WERI-Rb-1 (cell line): ENCODE measurements around the gene SRL.
"Not testable (repeated sequence)": the region's sequence is repeated elsewhere in the genome, so short reads cannot be mapped to it uniquely, and the experiment has no call there.

ENCODE experiments used
- DNase-seq: peaks from one replicate; pipeline ENCODE4 v3.0.0-alpha.2; 2020
- H3K27ac ChIP-seq: fragments of 250-450 bp; sonication (Bioruptor Pico); 2 replicates; pipeline ENCODE4 v1.5.1; 2020; ENCODE audit warnings: mild to moderate bottlenecking, moderate library complexity
- H3K27me3 ChIP-seq: fragments of 250-450 bp; sonication (Bioruptor Pico); 2 replicates; pipeline ENCODE4 v1.5.1; 2021; ENCODE audit warnings: mild to moderate bottlenecking, low read depth, moderate library complexity; ENCODE audit not compliant: insufficient read depth, severe bottlenecking
- H3K36me3 ChIP-seq: fragments of 250-450 bp; sonication (Bioruptor Pico); 2 replicates; pipeline ENCODE4 v1.5.1; 2020; ENCODE audit warnings: mild to moderate bottlenecking, moderate library complexity
- H3K4me3 ChIP-seq: 2 replicates; pipeline ENCODE4 v1.5.1; 2011; ENCODE audit warnings: low read depth, mild to moderate bottlenecking, control low read depth, low read length
- H3K9me3 ChIP-seq: fragments of 250-450 bp; sonication (Bioruptor Pico); 2 replicates; pipeline ENCODE4 v1.5.1; 2021; ENCODE audit warnings: mild to moderate bottlenecking, moderate library complexity; ENCODE audit not compliant: severe bottlenecking
- TF ChIP-seq, protein P1 (sequence below): IDR thresholded peaks from 2 replicates; pipeline ENCODE4 v1.5.1; 2011; ENCODE audit warnings: low read depth, mild to moderate bottlenecking, control low read depth, inconsistent platforms, low read length

Gene SRL

GRCh38 chr16:4260360-4260759, 18.5 kb upstream of the SRL start:
- TF ChIP-seq, protein P1, sequence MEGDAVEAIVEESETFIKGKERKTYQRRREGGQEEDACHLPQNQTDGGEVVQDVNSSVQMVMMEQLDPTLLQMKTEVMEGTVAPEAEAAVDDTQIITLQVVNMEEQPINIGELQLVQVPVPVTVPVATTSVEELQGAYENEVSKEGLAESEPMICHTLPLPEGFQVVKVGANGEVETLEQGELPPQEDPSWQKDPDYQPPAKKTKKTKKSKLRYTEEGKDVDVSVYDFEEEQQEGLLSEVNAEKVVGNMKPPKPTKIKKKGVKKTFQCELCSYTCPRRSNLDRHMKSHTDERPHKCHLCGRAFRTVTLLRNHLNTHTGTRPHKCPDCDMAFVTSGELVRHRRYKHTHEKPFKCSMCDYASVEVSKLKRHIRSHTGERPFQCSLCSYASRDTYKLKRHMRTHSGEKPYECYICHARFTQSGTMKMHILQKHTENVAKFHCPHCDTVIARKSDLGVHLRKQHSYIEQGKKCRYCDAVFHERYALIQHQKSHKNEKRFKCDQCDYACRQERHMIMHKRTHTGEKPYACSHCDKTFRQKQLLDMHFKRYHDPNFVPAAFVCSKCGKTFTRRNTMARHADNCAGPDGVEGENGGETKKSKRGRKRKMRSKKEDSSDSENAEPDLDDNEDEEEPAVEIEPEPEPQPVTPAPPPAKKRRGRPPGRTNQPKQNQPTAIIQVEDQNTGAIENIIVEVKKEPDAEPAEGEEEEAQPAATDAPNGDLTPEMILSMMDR: no peak
- Histone ChIP-seq H3K4me3 (no peak overlapping the region), H3K36me3 (peaks cover 60% of the 10 kb centered on the region), H3K27ac (no peak overlapping the region), H3K27me3 (no peaks in the 10 kb centered on the region), H3K9me3 (no peaks in the 10 kb centered on the region)
- no peak for DNase-seq

GRCh38 chr16:4257646-4258556, 16.0 kb upstream of the SRL start:
- Histone ChIP-seq H3K9me3 (no peaks in the 10 kb centered on the region), H3K36me3 (peaks cover 51% of the 10 kb centered on the region), H3K27me3 (no peaks in the 10 kb centered on the region), H3K27ac (no peak overlapping the region), H3K4me3 (no peak overlapping the region)
- no peak for DNase-seq
- TF ChIP-seq, protein P1: no peak

- peak; percentile 100 for DNase-seq
- Histone ChIP-seq H3K36me3 (peaks cover 10% of the 10 kb centered on the region), H3K4me3 (peak overlapping the region; percentile 85), H3K27me3 (no peaks in the 10 kb centered on the region), H3K27ac (peak overlapping the region; percentile 77), H3K9me3 (no peaks in the 10 kb centered on the region)
- TF ChIP-seq, protein P1: no peak
Observed at GRCh38 chr16:4253394-4254150, 11.7 kb upstream of the SRL start.

DNA sequence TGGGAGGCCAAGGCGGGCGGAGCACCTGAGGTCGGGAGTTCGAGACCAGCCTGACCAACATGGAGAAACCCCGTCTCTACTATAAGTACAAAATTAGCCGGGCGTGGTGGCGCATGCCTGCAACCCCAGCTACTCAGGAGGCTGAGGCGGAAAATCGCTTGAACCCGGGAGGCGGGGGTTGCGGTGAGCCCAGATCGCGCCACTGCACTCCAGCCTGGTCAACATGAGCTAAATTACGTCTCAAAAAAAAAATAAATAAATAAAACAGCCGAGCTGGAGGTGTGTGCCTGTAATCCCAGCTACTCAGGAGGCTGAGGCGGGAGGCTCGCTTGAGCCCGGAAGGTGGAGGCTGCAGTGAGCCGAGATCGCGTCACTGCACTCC, 11.1 kb upstream of the SRL start:
- Histone ChIP-seq H3K27ac (peak overlapping the region; percentile 77), H3K4me3 (peak overlapping the region; percentile 85)
- DNase-seq, H3K9me3 ChIP-seq, H3K27me3 ChIP-seq, H3K36me3 ChIP-seq: not testable (repeated sequence)

- Histone ChIP-seq H3K27me3 (no peaks in the 10 kb centered on the region), H3K27ac (no peak overlapping the region), H3K36me3 (no peaks in the 10 kb centered on the region), H3K9me3 (no peaks in the 10 kb centered on the region), H3K4me3 (no peak overlapping the region)
- no peak for DNase-seq
- TF ChIP-seq, protein P1: no peak
Observed at GRCh38 chr16:4249530-4250308, 7.8 kb upstream of the SRL start.

GRCh38 chr16:4247460-4247784, 5.5 kb upstream of the SRL start:
- DNase-seq: no peak

More at GRCh38 chr16:4247460-4247784, 5.5 kb upstream of the SRL start:
- Histone ChIP-seq H3K4me3 (no peak overlapping the region), H3K27me3 (no peaks in the 10 kb centered on the region), H3K9me3 (peaks cover 13% of the 10 kb centered on the region), H3K27ac (no peak overlapping the region), H3K36me3 (no peaks in the 10 kb centered on the region)
- TF ChIP-seq, protein P1: no peak
